GM19351 (cell line): Measurements from ENCODE around the gene POLR2J2.
"Not testable (repeated sequence)": the region's sequence is repeated elsewhere in the genome, so short reads cannot be mapped to it uniquely, and the experiment has no call there.

Source experiments
- ATAC-seq: cut with Tn5 transposase; IDR thresholded peaks from one replicate; pipeline ENCODE4 v1.9.1; 2021; ENCODE audit warnings: mild to moderate bottlenecking, moderate library complexity; ENCODE audit not compliant: unreplicated experiment

POLR2J2 gene

DNA sequence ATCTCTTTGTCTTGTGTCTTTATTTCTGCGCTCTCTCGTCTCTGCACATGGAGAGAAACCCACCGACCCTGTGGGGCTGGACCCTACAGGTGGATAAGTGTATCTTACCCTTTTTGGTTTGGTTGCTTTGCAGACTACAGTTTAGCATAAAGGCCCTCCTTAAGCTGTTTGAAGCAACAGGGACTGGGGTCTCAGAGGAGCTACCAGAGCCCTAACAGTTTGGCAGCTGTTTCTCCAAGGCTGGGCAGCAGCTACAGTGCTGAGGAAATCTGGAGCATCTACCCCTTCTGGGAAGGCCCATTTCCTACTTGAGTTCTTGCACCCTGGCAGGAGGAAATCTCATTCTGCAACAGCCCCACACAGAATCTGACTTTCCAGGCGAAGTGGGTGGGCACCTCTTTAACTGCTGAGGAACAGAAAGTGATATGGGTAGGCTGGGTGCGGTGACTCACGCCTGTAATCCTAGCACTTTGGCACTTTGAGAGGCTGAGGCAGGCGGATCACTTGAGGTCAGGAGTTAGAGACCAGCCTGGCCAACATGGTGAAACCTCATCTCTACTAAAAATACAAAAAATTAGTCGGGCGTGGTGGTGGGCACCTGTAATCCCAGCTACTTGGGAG is 2.1 kb upstream of the POLR2J2 start:
- not testable (repeated sequence) for ATAC-seq

DNA sequence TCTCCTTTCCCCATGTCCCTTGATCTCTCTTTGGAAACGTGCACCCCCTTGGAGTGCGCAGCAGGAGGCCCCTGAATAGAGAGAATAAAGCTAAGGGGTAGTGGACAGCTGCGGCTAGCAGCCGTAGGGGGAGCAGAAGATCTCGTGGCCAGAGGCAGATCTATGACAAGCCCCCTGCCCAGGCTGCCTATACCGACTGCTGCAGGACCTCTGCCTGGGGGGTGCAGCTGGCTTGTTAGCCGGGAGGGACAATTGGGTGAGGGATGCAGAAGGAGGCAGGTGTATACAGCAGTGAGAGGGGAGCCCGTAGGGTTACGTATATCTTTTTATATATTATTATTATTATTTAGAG is 469 bp upstream of the POLR2J2 start:
- ATAC-seq = peak; percentile 36

DNA sequence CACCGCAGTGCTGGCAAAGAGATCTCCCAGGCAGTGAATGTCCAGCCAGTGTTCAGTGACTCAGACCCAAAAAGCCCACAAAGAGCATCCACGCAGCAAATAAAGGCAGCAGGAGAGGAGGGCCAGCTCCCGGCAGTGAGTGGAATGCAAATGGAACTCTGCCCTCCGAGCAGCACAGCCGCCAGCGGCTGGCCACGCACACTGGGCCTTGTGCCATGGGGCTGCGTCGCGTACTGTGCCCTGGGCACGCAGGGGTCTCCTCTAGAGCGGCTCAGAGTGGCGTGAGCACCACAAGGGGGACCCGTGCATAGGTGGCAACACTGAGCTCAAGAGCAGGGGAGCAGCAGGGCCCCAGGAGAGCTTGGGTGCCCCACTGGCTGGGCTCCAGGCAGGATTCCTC is 3.9 kb downstream of the POLR2J2 start:
- not testable (repeated sequence) for ATAC-seq

DNA sequence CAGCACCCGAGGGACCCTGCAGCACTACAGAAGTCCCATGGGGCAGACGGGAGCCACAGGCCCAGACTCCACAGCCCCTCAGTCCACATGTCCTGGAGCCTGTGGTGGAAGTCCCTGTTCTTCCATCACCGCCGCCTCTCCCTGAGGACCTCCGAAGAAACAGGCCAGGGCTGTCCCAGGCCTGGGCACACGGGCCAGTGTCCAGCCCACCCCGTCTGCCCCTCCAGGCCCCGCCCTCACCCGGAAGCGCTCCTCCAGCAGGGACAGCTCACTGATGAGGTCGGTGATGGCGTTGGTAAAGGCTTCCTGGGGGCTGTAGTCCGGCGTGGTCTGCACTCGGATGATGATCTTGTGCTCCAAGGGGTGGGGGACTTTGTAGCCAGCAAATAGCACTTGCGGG is 4.6 kb downstream of the POLR2J2 start:
- ATAC-seq = not testable (repeated sequence)

- ATAC-seq = not testable (repeated sequence)
These were observed 6.7 kb downstream of the POLR2J2 start for GRCh38 chr7:102664765-102665164.

DNA sequence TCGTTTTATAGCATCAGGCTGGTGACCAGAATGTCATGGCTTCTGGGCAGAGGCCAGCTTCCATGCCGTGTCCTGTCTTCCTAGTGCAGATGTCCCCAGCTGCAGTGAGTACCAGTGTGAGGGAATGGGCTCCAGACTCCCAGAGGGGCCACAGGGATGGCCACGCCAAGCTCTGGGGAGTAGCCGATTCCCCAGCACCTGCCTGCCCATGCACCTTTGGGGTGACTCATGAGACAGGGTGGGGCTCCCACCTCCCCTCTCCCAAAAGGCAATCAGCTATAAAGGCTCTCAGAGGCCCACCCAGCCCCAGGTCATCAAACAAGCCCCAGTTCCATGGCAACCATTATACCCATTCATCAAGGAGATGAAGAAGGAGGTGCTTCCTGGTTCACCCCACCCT is 21.5 kb downstream of the POLR2J2 start, which contains the start of gene SPDYE2B:
SPDYE2B (plus strand) TSS at position 396 of the 400 bp plus-strand sequence. CDS start 2,030 bp downstream, outside the sequence.
- ATAC-seq = not testable (repeated sequence)

DNA sequence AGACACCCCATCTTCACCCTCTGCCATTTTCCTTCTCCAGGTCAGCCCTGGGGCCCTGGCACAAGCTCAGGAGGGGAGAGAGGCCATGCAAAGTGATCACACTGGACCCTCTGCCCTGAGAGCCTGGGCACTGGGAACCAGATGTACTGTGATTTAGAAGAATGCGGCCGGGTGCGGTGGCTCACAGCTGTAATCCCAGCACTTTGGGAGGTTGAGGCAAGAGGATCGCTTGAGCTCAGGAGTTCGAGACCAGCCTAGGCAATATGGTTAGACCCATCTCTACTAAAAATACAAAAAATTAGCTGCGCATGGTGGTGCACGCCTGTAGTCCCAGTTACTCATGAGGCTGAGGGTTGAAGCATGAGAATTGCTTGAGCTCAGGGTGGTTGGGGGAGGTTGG is 23.6 kb downstream of the POLR2J2 start:
- not testable (repeated sequence) for ATAC-seq

- ATAC-seq = not testable (repeated sequence)
These were observed 28.1 kb downstream of the POLR2J2 start for GRCh38 chr7:102643404-102643803.

DNA sequence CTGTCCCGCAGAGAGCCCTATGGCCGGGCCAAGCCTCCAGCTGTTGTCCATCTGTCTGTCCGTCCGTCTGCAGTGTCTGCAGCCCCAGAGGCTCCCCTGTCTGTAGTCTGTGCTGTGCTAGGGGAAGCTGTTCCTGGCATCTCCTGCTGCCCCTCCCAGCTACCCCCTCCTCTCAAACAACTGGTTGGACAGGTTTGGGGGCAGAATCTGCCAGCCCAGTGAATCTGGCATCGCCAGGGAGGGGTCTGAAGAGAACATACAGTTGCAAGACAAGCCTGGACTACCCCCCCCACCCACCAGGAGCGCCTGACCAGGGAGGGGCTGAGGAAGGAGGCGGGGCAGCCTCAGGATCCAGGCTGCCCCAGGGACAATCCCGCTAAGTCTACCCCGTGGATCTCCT is 28.8 kb downstream of the POLR2J2 start, which contains the start of gene UPK3BL1:
UPK3BL1 (minus strand) TSS at position 101 of the 400 bp plus-strand sequence; CDS start at position 51, 50 bp downstream.
- not testable (repeated sequence) for ATAC-seq

GRCh38 chr7:102638848-102639247 is 32.6 kb downstream of the POLR2J2 start:
- not testable (repeated sequence) for ATAC-seq

- not testable (repeated sequence) for ATAC-seq
These were observed 34.5 kb downstream of the POLR2J2 start for GRCh38 chr7:102636956-102637355.

- not testable (repeated sequence) for ATAC-seq
These were observed 36.1 kb downstream of the POLR2J2 start for GRCh38 chr7:102635354-102635753.

GRCh38 chr7:102634299-102634698 is 37.2 kb downstream of the POLR2J2 start:
- ATAC-seq = not testable (repeated sequence)

DNA sequence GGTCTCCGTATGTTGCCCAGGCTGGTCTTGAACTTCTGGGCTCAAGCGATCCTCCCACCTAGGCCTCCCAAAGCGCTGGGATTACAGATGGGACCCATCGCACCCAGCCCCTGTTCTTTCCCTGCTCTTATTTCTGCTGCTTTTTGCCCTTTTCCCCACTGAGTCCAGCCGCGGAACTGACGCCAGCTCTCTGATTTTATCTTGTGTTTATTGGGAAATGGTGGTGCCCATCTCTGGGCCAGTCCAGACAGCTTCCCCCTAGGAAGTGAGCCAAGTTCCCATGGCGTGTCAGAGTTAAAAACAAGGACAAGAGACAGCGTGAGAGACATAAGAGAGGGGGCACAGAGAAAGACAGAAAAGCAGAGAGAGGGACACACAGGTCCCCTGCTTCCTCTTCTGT is 40.8 kb downstream of the POLR2J2 start:
- not testable (repeated sequence) for ATAC-seq

GRCh38 chr7:102627271-102627904 is 44.1 kb downstream of the POLR2J2 start:
- ATAC-seq = not testable (repeated sequence)

DNA sequence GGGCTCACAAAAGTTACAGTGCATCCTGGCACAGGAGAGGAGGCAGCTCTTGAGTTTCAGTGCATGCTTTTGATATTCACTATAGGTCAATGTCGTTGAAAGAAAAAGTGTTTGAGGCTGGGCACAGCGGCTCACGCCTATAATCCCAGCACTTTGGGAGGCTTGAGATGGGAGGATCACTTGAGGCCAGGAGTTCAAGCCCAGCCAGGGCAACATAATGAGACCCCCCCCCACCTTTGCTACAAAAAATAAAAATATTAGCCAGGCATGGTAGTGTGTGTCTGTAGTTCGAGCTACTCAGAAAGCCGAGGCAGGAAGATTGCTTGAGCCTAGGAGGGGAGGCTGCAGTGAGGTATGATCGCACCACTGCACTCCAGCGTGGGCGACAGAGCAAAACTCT is 53.3 kb downstream of the POLR2J2 start:
- not testable (repeated sequence) for ATAC-seq

DNA sequence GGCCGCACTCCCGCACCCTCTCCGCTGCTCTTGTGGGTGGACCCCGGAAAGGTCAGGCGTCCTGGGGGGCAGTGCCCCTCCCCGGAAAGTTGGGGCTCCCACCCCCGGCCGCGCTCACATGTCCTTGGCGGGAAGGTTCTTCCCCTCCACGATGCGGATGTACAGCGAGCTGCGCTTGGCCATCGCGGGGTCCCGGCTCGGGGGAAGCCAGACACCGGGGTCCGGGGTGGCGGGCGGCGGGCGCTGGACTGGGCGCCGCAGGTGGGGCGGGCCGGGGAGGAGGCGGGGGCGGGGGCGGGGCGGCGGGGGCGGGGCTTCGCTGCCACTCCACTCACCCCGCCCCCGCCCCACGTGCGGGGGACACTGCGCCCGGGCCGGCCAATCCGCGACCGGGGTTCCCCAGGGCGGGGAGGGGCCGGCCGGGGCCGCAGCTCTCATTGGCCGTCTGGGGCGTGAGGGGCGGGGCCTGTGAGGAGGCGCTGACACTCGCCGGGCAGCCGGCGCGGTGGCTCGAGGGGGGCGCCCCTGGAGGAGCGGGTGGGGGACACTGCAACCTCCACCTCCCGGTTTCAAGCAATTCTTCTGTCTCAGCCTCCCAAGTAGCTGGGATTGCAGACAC is 54.8 kb downstream of the POLR2J2 start, which contains the start of gene RASA4:
RASA4 (minus strand) TSS at position 250 of the 619 bp plus-strand sequence; CDS start at position 183, 67 bp downstream.
- peak; percentile 66 for ATAC-seq
